Vagina (tissue), 2 donors: Measurements from ENCODE around the gene ZNF438. TPM values are rescaled to one million over a fixed set of nuclear protein-coding genes. Genes with fewer than 3 reads are reported as not detected.
"Not testable (repeated sequence)": the region's sequence is repeated elsewhere in the genome, so short reads cannot be mapped to it uniquely, and the experiment has no call there.

Experiments used
- DNase-seq, 2 donors: peaks; one replicate each; pipeline ENCODE4 v3.0.0-alpha.2; 2017; ENCODE audit errors: extremely low spot score in 2 of 2
- H3K27ac ChIP-seq: fragments of 200-600 bp; sonication (generic); one replicate; pipeline ENCODE4 v1.5.1; 2019
- H3K27me3 ChIP-seq: fragments of 200-600 bp; sonication (generic); one replicate; pipeline ENCODE4 v1.5.1; 2019
- H3K36me3 ChIP-seq, 2 donors: fragments of 200-600 bp; sonication (generic); one replicate each; pipeline ENCODE4 v1.5.1; 2017 to 2019
- H3K4me1 ChIP-seq: fragments of 200-600 bp; sonication (generic); one replicate; pipeline ENCODE4 v1.5.1; 2019
- H3K4me3 ChIP-seq, 2 donors: fragments of 200-600 bp; sonication (generic); 1 replicate in 1 of 2; 2 replicates in 1 of 2; pipeline ENCODE4 v1.5.1; 2016 to 2019
- H3K9me3 ChIP-seq: fragments of 200-600 bp; sonication (generic); one replicate; pipeline ENCODE4 v1.5.1; 2019
- CTCF ChIP-seq, 3 experiments: fragments of 450-650 bp in 2 of 3; fragments of 200-600 bp in 1 of 3; sonication (generic) in 1 of 3; IDR thresholded peaks; one replicate each; pipeline ENCODE4 v1.5.1; 2017 to 2019; ENCODE audit warnings: antibody characterized with exemption in 3 of 3, mild to moderate bottlenecking in 2 of 3, moderate library complexity in 2 of 3
- POLR2A ChIP-seq, 2 donors: fragments of 450-650 bp; IDR thresholded peaks; one replicate each; pipeline ENCODE4 v1.6.1; 2017; ENCODE audit warnings: antibody characterized with exemption in 2 of 2, mild to moderate bottlenecking in 2 of 2, moderate library complexity in 2 of 2
- POLR2AphosphoS5 ChIP-seq, 2 donors: sonication (generic); formaldehyde crosslinking; IDR thresholded peaks; one replicate each; pipeline ENCODE4 v1.9.0; 2017; ENCODE audit warnings: antibody characterized with exemption in 2 of 2, mild to moderate bottlenecking in 2 of 2, low read depth in 1 of 2; ENCODE audit not compliant: insufficient read depth in 1 of 2
- intact Hi-C: fragments of 100-400 bp; cut with DNase I; formaldehyde crosslinking; loops from one replicate; pipeline ENCODE4 v1.15.1; 2023
- total RNA-seq: library from RNA; depleted of rRNA; stranded (reverse); fragments of >200 nt; gene quantifications from one replicate; pipeline ENCODE4 v1.2.3, GENCODE V29; 2016

ZNF438 gene
- total RNA-seq, 1 donor from 2014 or later: 11.8 TPM

GRCh38 chr10:30963992-30964930, 67.4 kb downstream of the ZNF438 start:
- TF ChIP-seq POLR2A (IDR thresholded peaks at IDR 0.05): no peak
- TF ChIP-seq POLR2AphosphoS5 (IDR thresholded peaks at IDR 0.05; ENCODE audit: insufficient read depth in 1 of 2, low read depth in 1 of 2): no peak
- no peak for TF ChIP-seq CTCF (IDR thresholded peaks at IDR 0.05)
- Histone ChIP-seq H3K27ac (no peak overlapping the region), H3K4me3 (no peak overlapping the region), H3K9me3 (no peaks in the 10 kb centered on the region), H3K27me3 (no peaks in the 10 kb centered on the region), H3K36me3 (no peaks in the 10 kb centered on the region), H3K4me1 (no peaks in the 10 kb centered on the region)
- intact Hi-C loops: no loop called here
- DNase-seq: no peak

GRCh38 chr10:30962522-30962921, 69.1 kb downstream of the ZNF438 start:
- TF ChIP-seq CTCF (IDR thresholded peaks at IDR 0.05) (no peak), POLR2AphosphoS5 (IDR thresholded peaks at IDR 0.05; ENCODE audit: insufficient read depth in 1 of 2, low read depth in 1 of 2) (no peak), POLR2A (IDR thresholded peaks at IDR 0.05) (no peak)
- no peak for DNase-seq
- intact Hi-C loops: no loop called here
- Histone ChIP-seq H3K27ac (no peak overlapping the region), H3K4me3 (no peak overlapping the region), H3K4me1 (no peaks in the 10 kb centered on the region), H3K9me3 (no peaks in the 10 kb centered on the region), H3K36me3 (no peaks in the 10 kb centered on the region), H3K27me3 (no peaks in the 10 kb centered on the region)

GRCh38 chr10:30959836-30960210, 71.8 kb downstream of the ZNF438 start:
- no peaks in the 10 kb centered on the region for H3K27me3 ChIP-seq
- no peaks in the 10 kb centered on the region for H3K9me3 ChIP-seq
- no peak overlapping the region for H3K27ac ChIP-seq
- no peaks in the 10 kb centered on the region for H3K4me1 ChIP-seq
- H3K4me3 ChIP-seq: no peak overlapping the region
- DNase-seq: no peak
- intact Hi-C loops: no loop called here
- H3K36me3 ChIP-seq: no peaks in the 10 kb centered on the region
- TF ChIP-seq POLR2A (IDR thresholded peaks at IDR 0.05) (no peak), CTCF (IDR thresholded peaks at IDR 0.05) (no peak), POLR2AphosphoS5 (IDR thresholded peaks at IDR 0.05; ENCODE audit: insufficient read depth in 1 of 2, low read depth in 1 of 2) (no peak)

GRCh38 chr10:30949218-30949617, 82.4 kb downstream of the ZNF438 start:
- H3K4me3 ChIP-seq, H3K27me3 ChIP-seq, DNase-seq, intact Hi-C loops, H3K36me3 ChIP-seq, H3K27ac ChIP-seq, H3K4me1 ChIP-seq, H3K9me3 ChIP-seq: not testable (repeated sequence)

GRCh38 chr10:30944005-30944404, 87.7 kb downstream of the ZNF438 start:
- no peak for DNase-seq
- no peak for TF ChIP-seq POLR2A (IDR thresholded peaks at IDR 0.05)
- intact Hi-C loops: no loop called here
- H3K4me3 ChIP-seq: no peak overlapping the region
- no peak overlapping the region for H3K27ac ChIP-seq
- H3K27me3 ChIP-seq: no peaks in the 10 kb centered on the region
- no peaks in the 10 kb centered on the region for H3K36me3 ChIP-seq
- H3K9me3 ChIP-seq: no peaks in the 10 kb centered on the region
- H3K4me1 ChIP-seq: peaks cover 15% of the 10 kb centered on the region

- no peak overlapping the region for H3K4me3 ChIP-seq
- no peaks in the 10 kb centered on the region for H3K27me3 ChIP-seq
- H3K27ac ChIP-seq: no peak overlapping the region
- DNase-seq: no peak
- peaks cover 15% of the 10 kb centered on the region for H3K4me1 ChIP-seq
- TF ChIP-seq CTCF (IDR thresholded peaks at IDR 0.05) (no peak), POLR2A (IDR thresholded peaks at IDR 0.05) (no peak), POLR2AphosphoS5 (IDR thresholded peaks at IDR 0.05; ENCODE audit: insufficient read depth in 1 of 2, low read depth in 1 of 2) (no peak)
- H3K36me3 ChIP-seq: no peaks in the 10 kb centered on the region
- intact Hi-C loops: no loop called here
- no peaks in the 10 kb centered on the region for H3K9me3 ChIP-seq
Observed at GRCh38 chr10:30943451-30943850, 88.2 kb downstream of the ZNF438 start.
